ENCODE data around the gene E2F1.
"Not testable (repeated sequence)": the region's sequence is repeated elsewhere in the genome, so short reads cannot be mapped to it uniquely, and the experiment has no call there.

Gene E2F1

DNA sequence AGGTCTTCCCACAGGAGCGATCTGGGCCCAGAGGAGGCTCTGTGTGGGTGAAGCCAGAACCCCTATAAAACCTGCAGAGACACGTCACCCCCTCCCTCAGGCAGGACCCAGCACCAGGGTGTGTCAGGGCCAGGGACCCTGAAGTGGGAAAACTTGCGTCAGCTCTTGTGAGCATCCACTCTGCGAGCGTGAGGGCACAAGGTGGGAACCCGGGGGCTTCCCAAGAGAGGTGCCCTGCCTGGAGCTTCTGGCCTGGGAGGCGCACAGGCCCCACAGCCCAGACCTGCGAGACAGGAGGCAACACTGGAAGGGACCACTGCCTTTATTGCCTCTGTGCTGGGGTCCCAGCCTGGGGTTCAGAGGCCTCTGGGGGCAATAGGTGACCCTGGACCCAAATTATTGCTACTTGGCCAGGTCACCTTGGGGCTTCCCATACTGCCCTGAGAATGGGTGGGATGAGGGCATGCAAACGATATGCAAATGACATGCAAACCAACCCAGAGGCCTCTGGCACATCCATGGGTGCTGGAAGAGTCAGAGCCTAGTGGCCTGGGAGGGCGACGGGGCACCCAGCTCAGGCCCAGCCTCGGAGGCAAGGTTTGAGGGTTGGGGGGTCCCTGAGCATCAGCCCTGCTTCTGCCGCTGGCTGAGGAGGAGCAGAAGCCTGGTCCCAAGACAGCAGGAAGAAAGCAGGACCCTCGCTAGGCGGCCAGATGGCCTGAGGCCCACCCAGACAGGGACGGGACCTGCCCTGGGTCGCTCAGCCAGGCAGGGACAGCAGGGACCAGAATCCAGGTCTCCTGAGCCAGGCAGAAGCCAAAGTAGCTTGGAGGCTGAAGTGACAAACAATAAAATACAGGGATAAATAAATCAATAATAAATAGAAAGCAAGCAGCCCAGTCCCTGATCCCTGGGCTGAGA is 29.1 kb downstream of the E2F1 start:
- no peak for DNase-seq

- DNase-seq: no peak
These were observed 30.0 kb downstream of the E2F1 start for GRCh38 chr20:33656010-33656782.

DNA sequence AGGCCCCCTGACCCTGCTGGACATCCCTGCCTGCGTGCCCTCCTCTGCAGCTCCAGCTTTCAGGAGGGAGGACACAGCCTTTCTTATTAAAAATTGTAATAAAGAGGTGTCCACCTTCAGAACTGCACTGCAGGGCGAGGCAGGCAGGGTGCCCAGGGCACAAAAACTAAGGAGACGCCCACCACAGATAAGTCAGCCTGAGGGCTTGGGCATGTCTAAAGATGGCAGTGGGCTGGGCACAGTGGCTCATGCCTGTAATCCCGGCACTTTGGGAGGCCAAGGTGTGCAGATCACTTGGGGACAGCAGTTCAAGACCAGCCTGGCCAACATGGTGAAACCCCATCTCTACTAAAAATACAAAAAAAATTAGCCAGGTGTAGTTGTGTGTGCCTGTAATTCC is 31.0 kb downstream of the E2F1 start:
- no peak for DNase-seq

DNA sequence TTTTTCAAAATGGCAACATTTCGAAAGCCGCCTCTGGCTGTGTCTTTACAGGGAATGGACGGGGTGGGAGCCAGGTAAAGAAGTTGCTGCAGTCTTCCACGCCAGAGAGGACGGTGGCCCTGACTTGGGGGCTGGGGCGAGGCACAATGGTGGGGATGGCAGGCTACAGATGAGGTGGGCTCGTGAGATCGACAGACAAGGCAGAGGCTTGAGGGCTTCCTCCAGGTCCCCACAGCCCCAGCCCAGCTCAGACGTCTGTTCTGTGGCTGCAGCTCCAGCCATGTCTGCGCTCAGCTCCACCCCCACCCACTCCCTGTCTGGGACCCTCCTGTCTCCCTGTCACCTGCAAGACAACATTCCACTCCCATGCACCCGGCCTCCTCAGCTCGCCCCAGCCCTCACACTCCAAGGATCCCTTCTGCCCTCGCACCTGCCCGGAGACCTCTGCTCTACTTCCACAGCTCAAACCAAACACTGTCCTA is 31.5 kb downstream of the E2F1 start:
- DNase-seq: no peak

DNA sequence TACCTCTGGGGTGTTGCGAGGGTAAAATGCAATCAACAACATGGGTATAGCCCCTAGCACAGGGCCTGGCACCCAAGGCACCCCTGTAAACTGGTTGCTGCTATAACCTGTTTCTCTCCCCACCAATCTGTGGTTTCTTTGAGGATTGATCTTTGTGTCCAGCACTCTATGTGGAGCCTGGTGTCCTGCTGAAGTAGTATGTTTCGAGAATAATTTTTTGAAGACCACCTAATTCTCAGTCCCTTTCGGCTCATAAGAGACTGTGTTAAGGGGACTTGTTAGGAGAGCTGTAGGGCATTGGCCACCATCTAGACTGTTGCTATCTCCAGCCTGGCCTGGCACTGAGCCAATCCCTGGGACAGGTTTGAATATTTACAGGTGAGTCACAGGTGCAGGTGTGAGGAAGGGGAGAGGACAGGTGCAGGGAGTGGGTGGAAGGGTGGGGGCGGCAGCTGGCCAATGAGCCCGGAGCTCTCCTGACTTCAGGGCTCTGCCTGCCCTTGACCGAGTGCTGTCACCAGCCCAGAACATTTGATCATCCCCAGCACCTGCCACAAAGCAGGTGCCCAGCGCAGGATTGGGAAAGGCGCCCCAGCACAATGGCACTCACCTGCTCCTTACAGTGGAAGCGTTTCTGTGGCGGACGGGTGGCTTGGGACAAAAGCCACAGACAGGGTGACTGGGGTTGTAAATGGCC is 32.1 kb downstream of the E2F1 start:
- peak; percentile 85 to 97 (median 93) for DNase-seq

GRCh38 chr20:33653218-33653899 is 32.8 kb downstream of the E2F1 start:
- peak; percentile 56 to 74 (median 70) for DNase-seq

GRCh38 chr20:33651562-33652048 is 34.6 kb downstream of the E2F1 start:
- peak in 1 of 3 experiments; percentile 48 for DNase-seq

GRCh38 chr20:33650753-33651561 is 35.2 kb downstream of the E2F1 start:
- DNase-seq: peak in 1 of 3 experiments; percentile 53

DNA sequence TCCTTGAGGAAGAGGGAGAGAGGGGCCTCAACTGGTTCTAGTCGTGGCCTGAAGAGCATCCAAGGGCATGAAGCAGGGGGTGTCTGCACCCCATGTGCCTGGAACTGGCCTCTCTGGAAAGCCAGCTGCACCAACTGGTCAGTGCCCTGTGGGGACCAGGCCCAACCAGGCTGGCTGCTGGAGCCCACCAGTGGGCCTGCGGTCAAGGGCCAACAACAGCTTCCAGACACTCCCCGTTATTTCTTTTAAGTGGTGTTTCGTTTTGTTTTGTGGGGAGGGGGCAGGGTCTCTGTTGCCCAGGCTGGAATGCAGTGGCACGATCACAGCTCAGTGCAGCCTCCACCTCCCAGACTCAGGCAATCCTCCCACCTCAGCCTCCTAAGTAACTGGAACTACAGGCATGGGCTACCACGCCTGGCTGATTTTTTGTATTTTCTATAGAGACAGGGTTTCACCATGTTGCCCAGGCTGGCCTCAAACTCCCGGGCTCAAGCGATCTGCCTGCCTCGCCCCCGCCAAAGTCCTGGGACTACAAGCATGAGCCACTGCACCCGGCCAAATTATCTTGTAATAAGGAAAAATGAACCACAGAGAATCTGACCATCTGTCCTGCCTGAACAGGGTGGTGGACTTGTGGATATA is 36.0 kb downstream of the E2F1 start:
- DNase-seq: no peak

GRCh38 chr20:33649201-33649681 is 36.9 kb downstream of the E2F1 start:
- peak in 2 of 3 experiments; percentile 27 to 45 for DNase-seq

- DNase-seq: no peak
These were observed 37.7 kb downstream of the E2F1 start for GRCh38 chr20:33648396-33649004.

GRCh38 chr20:33647603-33648395 is 38.4 kb downstream of the E2F1 start:
- DNase-seq: no peak

GRCh38 chr20:33646959-33647602 is 39.1 kb downstream of the E2F1 start:
- not testable (repeated sequence) for DNase-seq

GRCh38 chr20:33646191-33646590 is 40.0 kb downstream of the E2F1 start:
- no peak for DNase-seq

- no peak for DNase-seq
These were observed 40.8 kb downstream of the E2F1 start for GRCh38 chr20:33645396-33645795.

DNA sequence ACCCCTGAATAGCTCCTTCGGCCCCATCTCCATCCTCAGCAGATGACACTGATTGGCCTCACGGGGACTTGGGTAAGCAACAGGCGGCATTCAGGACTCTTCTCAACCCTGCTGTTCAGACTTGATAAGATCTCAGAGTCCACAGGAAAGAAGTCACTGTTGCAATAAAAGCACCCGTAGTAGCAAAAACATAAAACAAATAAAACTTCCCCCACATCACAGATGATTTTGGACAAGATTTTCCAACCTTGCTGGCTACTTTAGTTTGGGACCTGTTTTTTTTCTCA is 41.2 kb downstream of the E2F1 start:
- no peak for DNase-seq

GRCh38 chr20:33644313-33645071 is 41.7 kb downstream of the E2F1 start:
- no peak for DNase-seq

DNA sequence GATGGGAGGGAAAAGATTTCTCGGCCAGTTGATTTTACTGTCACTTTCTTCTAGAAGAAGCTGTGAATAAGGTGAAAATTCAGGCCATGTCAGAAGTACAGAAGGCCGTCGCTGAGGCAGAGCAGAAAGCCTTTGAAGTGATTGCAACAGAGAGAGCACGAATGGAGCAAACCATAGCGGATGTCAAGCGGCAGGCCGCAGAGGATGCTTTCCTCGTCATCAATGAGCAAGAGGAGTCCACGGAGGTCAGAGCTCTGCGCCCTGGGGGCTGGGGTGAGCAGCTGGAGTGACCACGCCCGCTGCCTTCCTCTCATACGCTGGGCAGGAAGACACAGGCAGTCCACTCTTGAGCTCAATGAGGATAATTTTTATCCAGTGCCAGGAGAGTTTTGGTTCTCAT is 45.9 kb downstream of the E2F1 start:
- no peak for DNase-seq

Data from NCI-H1417 (cell line).